Natural killer cell (primary cell): ENCODE measurements around the gene VAV1. TPM values are rescaled to one million over a fixed set of nuclear protein-coding genes. Genes with fewer than 3 reads are reported as not detected.
A peak's percentile ranks its signal among the peaks of the same experiment; 100 is the strongest.

ENCODE experiments used
- ATAC-seq, 3 donors: fragments of 150-1000 bp in 2 of 3; fragments of 200-7000 bp in 1 of 3; cut with Tn5 transposase; 1 replicate in 1 of 3; 2 replicates in 2 of 3; pipeline ENCODE4 v1.10.0; 2021; ENCODE audit warnings: mild to moderate bottlenecking in 2 of 3, moderate library complexity in 2 of 3
- DNase-seq, 2 donors: peaks; one replicate each; pipeline versions ENCODE4 v3.0.0 to v3.0.0-alpha.2; 2013 to 2021; ENCODE audit warnings: mixed read lengths in 1 of 2
- H3K27ac ChIP-seq: one replicate; pipeline ENCODE4 v1.5.1; 2013; ENCODE audit warnings: mild to moderate bottlenecking, low read length
- H3K27me3 ChIP-seq: one replicate; pipeline ENCODE4 v1.6.1; 2013; ENCODE audit warnings: low read length; ENCODE audit not compliant: control insufficient read depth, insufficient read depth
- H3K36me3 ChIP-seq: one replicate; pipeline ENCODE4 v1.6.1; 2013; ENCODE audit warnings: low read length; ENCODE audit not compliant: control insufficient read depth, insufficient read depth
- H3K4me1 ChIP-seq: one replicate; pipeline ENCODE4 v1.6.1; 2013; ENCODE audit warnings: low read length; ENCODE audit not compliant: control insufficient read depth, insufficient read depth
- H3K4me3 ChIP-seq: one replicate; pipeline ENCODE4 v1.5.1; 2013; ENCODE audit warnings: low read length
- H3K9me3 ChIP-seq: one replicate; pipeline ENCODE4 v1.6.1; 2013; ENCODE audit warnings: low read length; ENCODE audit not compliant: control insufficient read depth, insufficient read depth
- H3K27ac Mint-ChIP-seq, 2 donors: one replicate each; pipeline ENCODE4 v1.8.0; 2022; ENCODE audit warnings: mild to moderate bottlenecking in 2 of 2, mixed read lengths in 2 of 2, moderate library complexity in 1 of 2
- H3K27me3 Mint-ChIP-seq, 2 donors: one replicate each; pipeline ENCODE4 v1.8.0; 2022; ENCODE audit warnings: low read depth in 2 of 2, mixed read lengths in 2 of 2
- H3K36me3 Mint-ChIP-seq: one replicate; pipeline ENCODE4 v1.8.0; 2022; ENCODE audit warnings: mixed read lengths
- H3K4me1 Mint-ChIP-seq, 2 donors: one replicate each; pipeline ENCODE4 v1.8.0; 2022; ENCODE audit warnings: mixed read lengths in 2 of 2
- H3K4me3 Mint-ChIP-seq: one replicate; pipeline ENCODE4 v1.8.0; 2022; ENCODE audit warnings: mild to moderate bottlenecking, moderate library complexity, mixed read lengths
- H3K9me3 Mint-ChIP-seq, 2 donors: one replicate each; pipeline ENCODE4 v1.8.0; 2022; ENCODE audit warnings: mixed read lengths in 2 of 2
- CTCF ChIP-seq: fragments of 200-600 bp; IDR thresholded peaks from one replicate; pipeline ENCODE4 v1.8.0; 2022; ENCODE audit warnings: antibody characterized with exemption
- WGBS: methylation state at CpG from one replicate; pipeline ENCODE4 v1.1.7; 2013; ENCODE audit warnings: missing lambda C conversion rate; ENCODE audit not compliant: insufficient coverage; 5-methylcytosine and 5-hydroxymethylcytosine counted together
- intact Hi-C: fragments of 100-400 bp; cut with micrococcal nuclease; formaldehyde crosslinking; loops from one replicate; pipeline ENCODE4 v1.14.2; 2022
- total RNA-seq, 4 donors: library from RNA; stranded (reverse); fragments of 120-200 nt in 1 of 4; gene quantifications; one replicate each; pipeline versions ENCODE4 v1.2.3 to v1.2.4, GENCODE V29; 2013 to 2022

VAV1 gene
- total RNA-seq, 3 donors from 2014 or later (not counting 1 experiment from before 2014, with no cell fraction given): 141 to 167 (median 164) TPM

GRCh38 chr19:6766357-6767080 lies 6.0 kb upstream of the VAV1 start:
- ATAC-seq: no peak
- TF ChIP-seq CTCF: no peak
- Mint-ChIP-seq H3K4me1 (peaks cover 25 to 33% of the 10 kb centered on the region in 2 donors), H3K36me3 (no peaks in the 10 kb centered on the region), H3K9me3 (no peaks in the 10 kb centered on the region), H3K27me3 (no peaks in the 10 kb centered on the region), H3K4me3 (peak overlapping the region; percentile 90), H3K27ac (peak overlapping the region; percentile 85 to 96)
- peaks cover 35% of the 10 kb centered on the region for H3K4me1 ChIP-seq
- DNase-seq: peak in 1 of 2 donors; percentile 43
- WGBS: 62% methylated on average over 16 of the region's 16 CpGs
- intact Hi-C loops: loop anchor here (1.0 kb wide), 4 partner anchors 13 to 96 kb away; no protein-coding TSS in a partner anchor
- H3K36me3 ChIP-seq: peaks cover 3% of the 10 kb centered on the region
- peak overlapping the region; percentile 96 for H3K27ac ChIP-seq
- H3K9me3 ChIP-seq: no peaks in the 10 kb centered on the region
- no peaks in the 10 kb centered on the region for H3K27me3 ChIP-seq
- H3K4me3 ChIP-seq: peak overlapping the region; percentile 65

GRCh38 chr19:6767081-6767356 lies 5.5 kb upstream of the VAV1 start:
- Histone ChIP-seq H3K27me3 (no peaks in the 10 kb centered on the region), H3K27ac (peak overlapping the region; percentile 96), H3K4me1 (peaks cover 38% of the 10 kb centered on the region), H3K9me3 (no peaks in the 10 kb centered on the region), H3K36me3 (no peaks in the 10 kb centered on the region), H3K4me3 (peak overlapping the region; percentile 65)
- peaks cover 30 to 38% of the 10 kb centered on the region in 2 donors for H3K4me1 Mint-ChIP-seq
- peaks cover 0 to 3% of the 10 kb centered on the region in 2 donors for H3K9me3 Mint-ChIP-seq
- under 1% methylated on average over 15 of the region's 15 CpGs for WGBS
- peak in 1 of 2 donors; percentile 82 for DNase-seq
- no peaks in the 10 kb centered on the region for H3K27me3 Mint-ChIP-seq
- peak overlapping the region; percentile 90 for H3K4me3 Mint-ChIP-seq
- no peak for TF ChIP-seq CTCF
- peak overlapping the region; percentile 85 to 96 for H3K27ac Mint-ChIP-seq
- no peaks in the 10 kb centered on the region for H3K36me3 Mint-ChIP-seq
- intact Hi-C loops: loop anchor here (1.0 kb wide), 4 partner anchors 14 to 95 kb away; no protein-coding TSS in a partner anchor
- peak in 1 of 3 donors; percentile 8 for ATAC-seq

GRCh38 chr19:6767357-6768235 lies 4.9 kb upstream of the VAV1 start, which contains the start of gene SH2D3A:
TSS of gene SH2D3A (minus strand) at chr19:6767435. CDS start at chr19:6763748, 3,687 bp downstream.
- DNase-seq: peak; percentile 79 to 97
- peak within 1 kb of the TSS; percentile 90 for H3K4me3 Mint-ChIP-seq
- peak within 1 kb of the TSS; percentile 85 to 96 for H3K27ac Mint-ChIP-seq
- intact Hi-C loops: loop anchor here (1.0 kb wide), 4 partner anchors 14 to 95 kb away; no protein-coding TSS in a partner anchor
- H3K4me3 ChIP-seq: peak within 1 kb of the TSS; percentile 65
- H3K9me3 Mint-ChIP-seq: peaks cover 0 to 3% of the 10 kb centered on the region in 2 donors
- no peaks in the 10 kb centered on the region for H3K27me3 ChIP-seq
- 1% methylated on average over 47 of the region's 47 CpGs for WGBS
- H3K4me1 ChIP-seq: peaks cover 43% of the 10 kb centered on the region
- peaks cover 34 to 44% of the 10 kb centered on the region in 2 donors for H3K4me1 Mint-ChIP-seq
- no peaks in the 10 kb centered on the region for H3K36me3 ChIP-seq
- no peaks in the 10 kb centered on the region for H3K27me3 Mint-ChIP-seq
- H3K27ac ChIP-seq: peak within 1 kb of the TSS; percentile 96
- no peaks in the 10 kb centered on the region for H3K36me3 Mint-ChIP-seq
- no peaks in the 10 kb centered on the region for H3K9me3 ChIP-seq
- TF ChIP-seq CTCF: no peak
- peak; percentile 60 to 80 (median 63) for ATAC-seq
